ENCODE results near the gene LNX1.

GRCh38 chr4:53619431-53619830 lies 28.1 kb upstream of the LNX1 start:
- TF ChIP-seq CTCF (IDR thresholded peaks at IDR 0.05; ENCODE audit: insufficient read depth, low read depth, low read length) (no peak), EZH2 (IDR thresholded peaks at IDR 0.05; ENCODE audit: insufficient read depth, low read length) (no peak)
